GM19463 (cell line): ENCODE data around the gene RIBC1.
"Not testable (repeated sequence)": the region's sequence is repeated elsewhere in the genome, so short reads cannot be mapped to it uniquely, and the experiment has no call there.

Experiments used
- ATAC-seq: cut with Tn5 transposase; IDR thresholded peaks from one replicate; pipeline ENCODE4 v1.9.1; 2021; ENCODE audit warnings: mild to moderate bottlenecking, moderate library complexity; ENCODE audit not compliant: unreplicated experiment

Gene RIBC1

DNA sequence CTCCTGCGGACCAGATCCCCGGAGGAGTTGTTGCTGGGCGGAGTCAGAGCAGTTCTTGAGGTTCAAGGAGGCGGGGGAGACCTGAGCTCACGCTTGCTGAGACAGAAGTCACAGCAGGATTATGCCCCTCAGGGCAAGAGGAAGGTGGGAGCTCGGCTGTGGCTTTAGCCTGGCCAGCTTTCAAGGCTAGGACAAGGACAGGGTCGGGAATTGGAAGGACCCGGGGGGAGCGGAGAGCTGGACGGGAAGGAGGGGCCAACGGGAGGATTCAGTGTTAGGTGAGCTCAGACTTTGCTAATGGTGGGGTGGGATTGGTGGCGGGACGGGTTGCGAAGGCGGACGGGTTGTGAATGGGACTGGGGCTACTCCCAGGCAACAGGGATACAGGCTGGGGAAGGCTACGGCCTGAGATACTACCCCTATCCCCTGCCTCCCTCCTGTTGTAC, at the start of gene RIBC1:
TSS of gene RIBC1 (plus strand) at position 13 of the 446 bp plus-strand sequence. CDS start 3,404 bp downstream, outside the sequence.
- no peak for ATAC-seq

DNA sequence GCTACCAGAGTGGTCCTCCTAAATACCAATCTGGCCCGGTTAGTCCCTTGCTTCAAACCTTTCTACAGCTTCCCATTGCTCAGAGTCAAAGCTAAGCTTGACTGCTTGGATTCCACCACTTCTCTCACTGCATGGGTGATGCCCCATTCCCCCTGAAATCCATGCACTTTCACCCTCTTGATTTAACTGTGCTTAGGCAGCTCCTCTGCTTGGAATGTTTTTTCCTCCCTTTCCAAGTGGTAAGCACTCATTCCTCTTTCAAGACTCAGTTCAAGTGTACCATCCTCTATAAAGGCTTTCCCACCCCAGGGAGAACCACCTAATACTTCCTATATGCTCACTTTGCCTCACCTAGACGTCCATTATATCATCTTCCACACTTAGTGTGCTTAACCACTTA, 49.4 kb upstream of the RIBC1 start:
- ATAC-seq: no peak

- ATAC-seq: no peak
Measured at GRCh38 chrX:53374222-53374820, 48.4 kb upstream of the RIBC1 start.

GRCh38 chrX:53374923-53375322, 47.8 kb upstream of the RIBC1 start:
- no peak for ATAC-seq

DNA sequence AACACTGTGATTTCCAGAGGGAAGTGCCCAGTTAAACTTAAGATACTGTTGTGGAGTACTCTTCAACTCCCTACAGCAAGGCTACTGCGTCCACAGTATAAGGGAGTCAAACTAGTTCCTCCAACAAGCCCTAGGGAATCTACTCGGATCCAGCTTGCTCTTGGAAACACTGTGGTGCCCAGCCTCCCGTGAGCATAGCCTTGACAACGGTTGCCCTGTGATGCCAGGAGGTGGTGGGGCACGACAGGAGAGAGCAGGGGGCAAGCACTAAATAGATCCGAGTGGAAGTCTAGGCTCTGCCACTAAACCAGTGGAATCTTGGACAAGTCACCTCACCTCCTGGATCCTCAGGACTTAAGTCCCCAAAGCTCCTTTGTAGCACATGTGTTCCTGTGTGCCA, 45.8 kb upstream of the RIBC1 start:
- ATAC-seq: no peak

DNA sequence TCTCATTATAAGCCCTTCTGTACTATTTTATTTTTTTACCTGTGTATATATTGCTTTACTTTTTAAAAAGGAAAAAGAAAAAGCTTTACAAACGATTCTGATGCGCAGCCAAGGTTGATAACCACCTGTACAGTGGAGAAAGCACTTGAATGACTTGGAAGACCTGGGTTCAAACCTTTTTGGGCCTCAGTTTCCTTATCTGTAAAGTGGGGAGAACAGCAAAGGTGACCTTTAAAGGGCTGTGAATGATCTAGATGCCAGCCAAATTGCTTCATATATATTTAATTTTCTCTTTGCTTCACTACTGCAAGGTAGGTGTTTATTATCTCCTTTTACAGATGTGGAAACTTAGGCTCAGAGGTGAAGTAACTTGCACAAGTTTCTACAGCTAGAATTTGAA, 45.2 kb upstream of the RIBC1 start:
- ATAC-seq: no peak

GRCh38 chrX:53379008-53379710, 43.5 kb upstream of the RIBC1 start:
- no peak for ATAC-seq

DNA sequence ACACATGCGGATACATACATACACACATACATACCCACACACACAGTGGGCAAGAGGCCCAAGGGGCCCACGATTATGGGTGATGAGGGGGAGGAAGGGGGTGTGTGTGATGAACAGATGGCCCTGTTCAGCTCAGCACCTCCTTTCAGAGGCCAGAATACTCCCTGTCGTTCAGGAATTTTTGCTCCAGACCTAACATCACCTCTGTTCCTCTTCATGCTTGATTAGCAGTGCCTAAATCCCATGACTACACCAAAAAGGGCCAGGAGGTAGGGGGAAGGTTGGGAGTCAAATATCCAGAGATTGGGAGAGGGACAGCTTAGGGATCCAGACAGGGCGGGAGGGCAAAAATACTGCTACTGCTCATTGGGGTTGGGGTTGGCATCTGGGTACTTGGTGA, 42.9 kb upstream of the RIBC1 start:
- ATAC-seq: no peak

GRCh38 chrX:53383376-53384076, 39.1 kb upstream of the RIBC1 start:
- ATAC-seq: no peak

GRCh38 chrX:53395605-53396298, 26.9 kb upstream of the RIBC1 start:
- no peak for ATAC-seq

GRCh38 chrX:53398216-53398615, 24.5 kb upstream of the RIBC1 start:
- ATAC-seq: no peak

GRCh38 chrX:53403535-53403934, 19.1 kb upstream of the RIBC1 start:
- ATAC-seq: no peak

DNA sequence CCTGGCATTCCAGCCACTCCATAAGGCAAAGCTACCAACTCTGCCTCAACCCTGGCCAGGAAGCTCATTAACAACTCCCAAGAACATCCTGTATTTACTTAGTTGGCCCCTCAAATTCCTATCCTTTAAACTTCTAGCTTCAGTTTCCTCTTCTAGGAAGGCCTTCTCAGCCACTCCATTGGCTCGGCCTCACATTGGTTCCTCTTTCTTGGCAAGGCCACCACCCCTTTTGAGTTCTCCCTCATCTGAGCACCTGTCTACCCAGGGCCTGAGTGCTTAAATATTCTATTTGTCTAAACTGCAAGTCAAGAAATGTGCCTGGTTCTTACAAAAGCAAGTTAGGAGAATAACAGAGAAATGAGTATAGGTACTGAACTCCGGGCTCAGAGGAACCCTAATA, 10.2 kb upstream of the RIBC1 start:
- ATAC-seq: no peak

- ATAC-seq: not testable (repeated sequence)
Measured at GRCh38 chrX:53420351-53420750, 2.3 kb upstream of the RIBC1 start.

DNA sequence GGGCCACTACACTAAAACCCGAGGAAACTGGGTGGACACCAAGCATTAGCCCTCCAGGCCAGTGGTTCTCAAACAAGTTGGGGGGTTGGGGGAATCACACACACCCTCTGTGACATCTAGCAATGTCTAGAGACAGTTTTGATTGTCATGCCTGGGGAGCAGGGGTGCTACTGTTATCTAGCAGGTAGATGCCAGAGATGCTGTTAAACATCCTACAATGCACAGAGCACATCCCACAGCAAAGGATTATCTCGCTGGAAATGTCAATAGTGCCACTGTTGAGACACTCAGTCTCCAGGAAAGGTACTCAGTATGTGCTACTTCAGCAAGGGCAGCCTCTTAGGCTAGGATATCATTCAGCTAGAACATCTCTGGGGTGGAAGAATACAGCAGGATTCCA, 1.5 kb upstream of the RIBC1 start:
- ATAC-seq: no peak

DNA sequence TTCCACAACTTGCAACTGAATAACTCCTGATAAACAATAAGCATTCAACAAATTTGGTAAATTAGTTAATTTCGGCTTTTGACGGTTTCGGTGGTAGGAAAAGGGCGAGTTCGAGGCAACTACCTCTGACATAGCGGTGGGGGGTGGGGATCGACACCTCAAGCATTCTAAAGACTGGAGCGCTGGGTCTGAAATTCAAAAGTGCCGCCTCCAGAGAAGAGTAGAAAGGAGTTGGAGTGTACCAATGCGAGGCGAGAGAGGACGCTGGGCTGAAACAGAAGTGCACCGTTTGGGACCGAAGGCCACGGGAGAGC, 944 bp upstream of the RIBC1 start:
- ATAC-seq: peak; percentile 7

- peak; percentile 91 for ATAC-seq
Measured at GRCh38 chrX:53422086-53422860, 400 bp upstream of the RIBC1 start, which contains the start of gene SMC1A. TSS of gene SMC1A (minus strand) at chrX:53422654. CDS start at chrX:53422600, 54 bp downstream.

GRCh38 chrX:53429755-53430154, 7.1 kb downstream of the RIBC1 start:
- ATAC-seq: no peak

DNA sequence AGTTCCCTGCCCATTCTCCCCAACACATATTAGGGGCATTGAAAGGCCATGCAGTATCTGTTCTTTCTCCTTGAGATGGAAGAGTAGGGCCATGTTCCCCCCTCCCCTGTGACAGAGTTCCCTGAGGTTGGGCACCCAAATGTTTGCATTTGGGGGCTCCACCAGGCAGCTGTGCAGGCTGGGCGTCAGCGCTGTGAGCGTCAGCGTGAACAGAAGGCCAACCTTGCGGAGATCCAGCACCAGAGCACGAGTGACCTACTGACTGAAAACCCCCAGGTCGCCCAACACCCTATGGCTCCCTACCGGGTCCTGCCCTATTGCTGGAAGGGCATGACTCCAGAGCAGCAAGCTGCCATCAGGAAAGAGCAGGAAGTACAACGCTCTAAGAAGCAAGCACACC, 7.6 kb downstream of the RIBC1 start:
- ATAC-seq: no peak
